CD4-positive, alpha-beta T cell treated with Interleukin-17A for 1 hour (primary cell): ENCODE data around the gene BAZ2B.

Experiments
- DNase-seq: peaks from one replicate; pipeline ENCODE4 v3.0.0-alpha.2; 2020

Gene BAZ2B

DNA sequence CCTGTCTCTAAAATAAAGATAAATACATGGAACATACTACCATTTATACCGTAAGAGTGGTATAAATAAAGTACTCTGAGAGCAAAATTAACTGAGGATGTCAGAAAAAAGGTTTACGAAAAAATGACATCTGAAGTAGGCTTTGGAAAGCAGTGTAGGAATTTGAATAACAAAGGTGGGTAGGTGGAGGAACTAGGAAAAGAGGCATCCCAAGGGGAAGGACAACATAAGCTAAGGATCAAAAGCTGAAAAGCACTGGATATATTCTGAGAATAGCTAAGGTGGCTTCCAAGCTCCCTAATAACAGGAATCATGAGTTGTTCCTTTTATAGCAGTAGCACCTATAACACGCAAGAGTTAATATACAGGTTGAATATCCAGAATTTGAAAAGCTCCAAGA, 91.3 kb downstream of the BAZ2B start:
- no peak for DNase-seq

DNA sequence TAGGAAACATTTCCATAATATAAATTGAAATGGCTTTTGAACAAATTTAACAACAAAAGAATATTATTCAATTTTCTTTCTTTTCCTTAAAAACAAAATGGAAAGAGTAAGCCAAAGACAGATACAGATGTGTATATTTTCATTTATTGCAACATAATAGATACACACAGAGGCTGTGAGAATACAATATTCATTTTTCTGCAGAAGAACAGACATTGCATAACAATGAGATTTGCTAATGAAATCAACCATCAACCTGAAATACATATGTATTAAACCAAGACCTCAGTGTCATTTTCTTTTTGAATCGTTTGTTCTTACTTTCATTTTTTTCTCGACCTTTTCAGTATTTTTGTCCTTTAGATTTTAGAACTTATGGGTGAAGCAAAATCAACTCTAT, 95.1 kb downstream of the BAZ2B start:
- DNase-seq: no peak

DNA sequence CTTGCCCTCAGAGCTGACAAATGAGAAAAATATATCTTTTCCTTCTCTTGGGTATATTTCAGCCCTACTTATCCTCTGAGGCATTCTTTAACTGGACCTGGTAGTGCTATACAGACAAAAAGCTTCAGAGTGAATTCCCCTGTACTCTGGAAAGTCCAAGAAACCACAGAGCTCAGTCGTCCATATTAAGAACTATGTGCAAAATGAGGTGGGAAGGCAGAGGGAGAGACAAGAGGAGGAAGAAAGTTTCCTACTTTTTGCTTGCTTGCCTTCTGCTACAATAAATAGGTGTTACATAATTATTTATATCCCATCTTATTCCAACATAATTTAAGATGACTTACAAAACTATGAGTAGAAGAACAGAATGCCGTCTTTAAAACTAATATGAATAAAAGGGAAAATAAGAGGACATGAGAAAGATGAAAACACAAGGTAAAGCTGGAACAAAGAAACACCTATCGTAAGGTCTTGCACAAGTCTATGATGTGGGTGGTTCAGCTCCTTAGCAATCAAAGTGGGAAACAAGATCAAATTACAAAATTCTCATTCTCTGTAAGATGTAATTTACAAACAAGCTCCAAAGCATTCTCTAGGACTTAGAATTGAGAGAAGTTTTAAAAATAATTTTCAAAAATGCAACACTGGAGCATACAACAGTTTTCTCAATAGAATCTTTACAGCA, 97.9 kb downstream of the BAZ2B start:
- DNase-seq: no peak

DNA sequence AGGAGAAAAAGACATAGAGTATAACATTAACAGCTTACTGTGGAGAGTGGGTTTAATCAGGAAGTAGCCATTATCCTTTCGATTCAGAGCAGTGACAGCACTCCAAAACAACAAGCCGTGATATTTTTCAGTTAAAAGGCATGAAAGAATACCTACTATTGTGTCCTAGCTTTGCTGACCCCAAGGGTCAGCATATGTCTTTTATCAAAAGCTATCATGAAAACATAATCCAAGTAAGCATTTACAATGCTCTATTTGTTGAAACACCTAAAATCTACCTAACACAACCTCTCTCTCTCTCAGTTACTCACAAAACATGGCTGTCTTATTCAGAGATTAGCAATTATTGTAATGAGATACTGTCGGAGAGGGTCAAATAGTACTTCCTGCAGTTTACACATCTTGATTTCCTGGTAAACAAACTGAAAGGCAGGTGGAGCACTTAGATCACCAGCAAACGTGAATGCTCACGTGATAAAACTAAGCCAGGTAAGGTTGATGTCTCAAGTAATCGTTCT, 100.0 kb downstream of the BAZ2B start:
- peak; percentile 80 for DNase-seq

DNA sequence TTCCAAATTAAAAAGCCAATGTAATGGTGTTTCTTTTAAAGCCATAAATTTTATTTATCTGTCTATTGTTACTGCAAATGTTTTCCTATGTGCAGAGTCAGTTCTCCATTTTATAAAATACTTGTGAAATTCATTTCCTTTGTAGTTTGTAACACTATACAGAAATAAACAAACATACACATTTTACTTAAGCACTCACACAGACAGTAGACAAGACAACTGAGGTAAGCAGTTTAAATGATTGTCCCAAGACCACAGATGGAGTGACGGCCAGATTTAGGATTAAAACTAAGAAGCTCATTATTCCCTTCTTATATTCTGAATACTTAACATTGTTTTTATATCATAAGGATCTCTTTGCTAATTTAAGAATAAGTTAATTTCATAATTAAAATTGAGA, 100.9 kb downstream of the BAZ2B start:
- DNase-seq: peak; percentile 13

DNA sequence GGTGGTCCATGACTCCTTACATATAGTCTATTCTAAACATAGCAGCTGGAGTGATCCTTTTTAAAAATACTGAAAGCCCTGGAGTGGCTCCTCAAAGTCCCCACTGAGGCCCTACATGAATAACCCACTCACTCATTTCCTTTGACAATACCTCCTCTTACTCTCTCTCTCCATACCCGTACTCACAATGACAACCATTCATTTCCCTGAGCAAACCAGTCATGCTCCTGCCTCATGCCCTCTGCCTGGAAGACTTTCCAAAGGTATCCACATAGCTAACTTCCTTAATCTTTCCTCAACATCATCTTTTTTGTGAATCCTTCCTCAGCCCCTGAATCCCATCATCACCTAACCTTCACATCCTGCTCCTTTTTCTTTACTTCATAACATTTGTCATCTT, 102.6 kb downstream of the BAZ2B start:
- no peak for DNase-seq

DNA sequence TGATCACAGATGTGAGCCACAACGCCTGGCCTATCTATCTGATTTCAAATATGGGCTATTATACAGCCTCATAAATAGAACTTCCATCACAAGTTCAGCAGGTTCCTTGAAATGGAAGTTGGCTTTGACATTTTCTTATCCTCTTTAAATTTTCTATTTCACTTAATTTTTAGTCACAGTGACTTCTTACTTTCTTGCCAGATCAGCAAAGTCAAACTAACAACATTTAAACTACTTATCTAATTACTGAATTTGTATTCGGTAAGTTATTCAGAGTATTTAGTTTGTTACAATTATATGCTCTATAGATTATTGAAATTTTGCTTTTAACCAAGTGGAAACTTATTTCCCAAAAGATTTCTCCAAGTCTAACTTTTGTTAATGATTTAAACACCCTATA, 108.2 kb downstream of the BAZ2B start:
- no peak for DNase-seq

DNA sequence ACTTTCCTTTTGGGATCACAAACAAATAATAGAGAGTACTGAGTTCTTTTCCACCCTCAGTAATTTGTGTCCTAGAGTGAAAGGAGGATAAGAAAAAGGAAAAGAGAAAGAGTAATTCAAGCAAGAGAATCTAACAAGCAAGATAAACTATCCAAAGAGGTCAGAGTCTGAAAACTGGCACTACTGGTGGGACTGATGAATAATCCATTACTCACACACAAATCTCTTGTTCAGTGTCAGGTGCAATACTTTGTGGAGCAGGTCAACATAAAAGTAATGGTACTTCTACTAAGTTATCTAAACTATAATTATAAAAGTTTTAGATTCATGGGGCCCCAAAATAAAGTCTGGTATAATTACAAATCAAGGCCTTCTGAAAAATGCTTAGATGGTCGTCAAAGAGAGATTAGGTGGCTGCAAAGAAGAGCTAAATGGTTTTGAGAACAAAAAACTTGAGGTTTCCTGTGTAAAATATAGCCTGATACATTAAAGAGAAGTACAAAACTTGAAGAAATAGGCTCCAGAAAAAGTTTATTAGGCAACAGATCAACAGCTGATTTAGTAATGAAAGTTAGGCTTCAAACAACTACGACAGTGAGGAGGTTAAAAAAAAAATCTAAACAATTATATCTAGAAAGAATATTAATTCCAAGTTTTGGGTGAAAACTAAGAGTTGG, 109.4 kb downstream of the BAZ2B start:
- DNase-seq: no peak

DNA sequence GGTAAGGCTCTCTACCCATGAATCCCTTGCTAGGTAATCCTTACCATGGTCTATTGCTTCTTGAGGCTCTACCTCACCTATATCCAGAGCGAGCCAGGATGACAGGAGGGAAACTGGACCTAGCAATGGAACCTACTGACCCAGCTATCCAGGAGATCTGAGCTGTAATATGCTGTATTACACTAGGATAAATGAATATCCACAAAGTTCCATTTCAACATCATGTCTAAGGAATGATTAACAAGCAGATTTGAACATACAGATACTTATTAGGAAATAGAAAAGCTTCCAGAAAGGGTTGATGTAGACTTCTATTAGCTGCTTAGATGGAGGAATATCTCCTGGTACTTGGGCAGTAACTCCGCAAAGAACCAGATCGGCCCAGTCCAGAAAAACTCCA, 110.1 kb downstream of the BAZ2B start:
- DNase-seq: no peak

DNA sequence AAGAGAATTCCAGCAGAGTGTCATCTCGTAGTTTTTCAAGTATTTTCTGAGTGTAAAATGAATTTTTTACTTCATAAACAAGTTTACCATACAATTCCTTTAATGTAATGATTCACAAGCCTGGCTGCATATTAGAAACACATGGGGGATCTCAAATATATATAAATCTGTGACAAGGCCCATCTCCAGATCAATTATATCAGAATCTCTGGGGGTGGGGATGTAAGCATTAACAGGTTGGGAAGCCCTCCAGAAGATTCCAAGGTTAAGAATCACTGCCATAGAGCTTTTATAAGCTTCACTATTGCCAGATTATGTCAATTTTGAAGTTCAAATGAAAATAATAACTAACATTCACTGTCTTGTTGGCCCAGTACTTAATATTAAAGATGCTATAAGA, 111.2 kb downstream of the BAZ2B start:
- no peak for DNase-seq

DNA sequence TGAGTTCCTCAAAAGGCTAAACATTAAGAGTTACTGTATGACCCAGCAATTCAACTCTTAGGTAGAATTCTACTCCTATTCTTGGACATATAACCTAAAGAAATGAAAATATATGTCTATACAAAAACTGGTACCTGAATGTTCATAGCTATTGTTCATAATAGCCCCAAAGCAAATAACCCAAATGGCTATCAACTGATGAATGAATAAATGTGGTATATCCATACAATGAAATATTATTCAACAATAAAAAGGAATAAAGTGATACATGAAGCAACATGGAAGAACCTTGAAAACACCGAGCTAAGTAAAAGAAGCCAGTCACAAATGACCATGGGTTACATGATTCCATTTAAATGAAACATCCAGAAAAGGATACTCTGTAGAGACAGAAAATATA, 114.6 kb downstream of the BAZ2B start:
- no peak for DNase-seq

DNA sequence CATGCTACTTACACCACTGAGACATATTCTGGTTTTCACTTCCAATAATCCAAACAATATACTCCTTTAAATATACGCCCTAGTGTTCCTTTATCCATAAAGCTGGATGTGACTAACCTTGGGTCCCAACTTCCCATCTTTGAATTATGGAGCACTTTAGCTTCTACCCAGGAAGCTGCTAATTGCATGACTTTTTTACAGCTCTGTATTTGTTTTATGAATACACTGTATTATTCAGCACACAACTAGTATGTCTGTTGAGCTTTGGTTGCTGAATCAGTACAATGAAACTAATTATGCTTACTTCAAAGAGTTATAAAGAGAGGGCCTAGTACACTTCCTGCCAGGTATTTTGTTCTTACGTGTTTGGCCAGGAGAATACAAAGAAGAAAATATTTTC, 118.5 kb downstream of the BAZ2B start:
- DNase-seq: no peak

DNA sequence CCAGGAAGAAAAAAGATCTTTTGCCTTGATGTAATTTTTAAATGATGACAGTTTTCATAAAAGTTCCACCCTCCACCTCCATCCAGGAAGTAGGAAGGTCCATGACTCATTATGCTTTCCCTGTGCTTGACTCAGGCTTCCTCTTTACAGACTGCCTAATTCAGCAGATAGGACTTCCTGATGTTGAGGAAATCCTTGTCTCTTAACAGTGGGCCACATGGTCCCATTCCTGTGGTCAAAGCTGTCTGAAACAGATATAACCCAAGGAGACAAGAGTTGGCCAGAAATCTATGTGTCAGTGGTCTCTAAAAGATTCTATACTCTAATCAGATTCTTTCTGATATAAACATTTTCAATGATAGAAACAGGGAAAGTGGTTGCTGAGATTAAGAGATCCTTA, 119.1 kb downstream of the BAZ2B start:
- DNase-seq: no peak

DNA sequence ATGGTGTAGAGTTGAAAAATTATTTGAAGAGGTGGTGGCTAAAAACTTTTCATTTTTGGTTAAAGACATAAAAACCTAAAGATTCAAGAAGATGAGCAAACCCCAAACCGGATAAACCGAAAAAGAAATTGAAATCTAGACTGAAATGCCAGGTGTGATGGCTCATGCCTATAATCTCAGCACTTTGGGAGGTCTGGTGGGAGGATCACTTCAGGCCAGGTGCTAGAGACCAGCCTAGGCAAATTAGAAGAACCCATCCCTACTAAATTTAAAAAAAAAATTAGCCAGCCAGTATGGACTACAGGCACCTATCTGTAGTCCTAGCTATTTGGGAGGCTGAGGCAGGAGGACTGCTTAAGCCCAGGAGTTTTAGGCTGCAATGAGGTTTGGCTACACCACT, 126.9 kb downstream of the BAZ2B start:
- no peak for DNase-seq

DNA sequence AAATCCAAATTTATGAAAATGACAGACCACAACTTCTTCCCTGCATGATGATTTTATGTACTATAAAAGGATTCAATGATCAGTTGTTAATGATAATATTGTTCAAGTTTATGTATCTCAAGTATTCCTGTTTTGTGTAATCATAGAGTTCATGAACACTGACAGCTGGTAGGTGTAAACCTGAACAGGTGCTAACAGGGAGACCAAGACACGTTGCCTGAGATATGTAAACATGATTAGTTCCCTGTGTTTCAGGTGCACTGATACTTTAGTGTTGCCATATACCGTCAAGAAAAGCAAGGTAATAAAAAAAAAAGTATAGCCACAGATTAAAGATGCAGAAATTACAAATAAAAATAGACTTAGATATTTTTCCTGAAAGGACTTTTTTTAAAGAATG, 131.8 kb downstream of the BAZ2B start:
- no peak for DNase-seq

DNA sequence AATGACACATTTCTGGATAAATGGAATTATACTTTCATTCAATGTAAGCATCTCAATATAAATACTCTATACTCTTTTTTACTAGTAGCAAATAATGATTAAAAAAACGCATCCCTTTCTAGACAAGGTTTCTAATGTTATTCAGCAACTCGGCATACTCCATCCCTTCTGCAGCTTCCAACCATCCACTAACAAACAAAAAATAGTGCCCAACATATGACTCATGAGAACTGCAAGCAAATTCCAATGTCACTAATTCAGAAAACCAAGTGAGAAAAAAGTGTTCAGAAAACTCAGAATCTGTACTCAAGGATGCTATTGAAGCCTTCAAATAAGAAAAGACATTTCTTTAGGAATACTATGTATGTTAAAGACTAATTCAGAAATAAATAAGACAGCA, 140.0 kb downstream of the BAZ2B start:
- no peak for DNase-seq

DNA sequence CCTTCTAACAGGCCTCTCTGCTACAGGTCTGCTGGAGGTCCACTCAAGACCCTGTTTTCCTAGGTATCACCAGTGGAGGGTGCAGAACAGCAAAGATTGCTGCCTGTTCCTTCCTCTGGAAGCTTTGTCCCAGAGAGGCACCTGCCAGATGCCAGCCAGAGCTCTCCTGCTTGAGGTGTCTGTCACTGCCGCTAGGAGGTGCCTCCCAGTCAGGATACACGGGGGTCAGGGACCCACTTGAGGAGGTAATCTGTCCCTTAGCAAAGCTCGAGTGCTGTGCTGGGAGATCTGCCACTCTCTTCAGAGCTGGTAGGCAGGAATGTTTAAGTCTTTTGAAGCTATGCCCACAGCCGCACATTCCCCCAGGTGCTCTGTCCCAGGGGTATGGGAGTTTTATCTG, 140.6 kb downstream of the BAZ2B start:
- DNase-seq: no peak

DNA sequence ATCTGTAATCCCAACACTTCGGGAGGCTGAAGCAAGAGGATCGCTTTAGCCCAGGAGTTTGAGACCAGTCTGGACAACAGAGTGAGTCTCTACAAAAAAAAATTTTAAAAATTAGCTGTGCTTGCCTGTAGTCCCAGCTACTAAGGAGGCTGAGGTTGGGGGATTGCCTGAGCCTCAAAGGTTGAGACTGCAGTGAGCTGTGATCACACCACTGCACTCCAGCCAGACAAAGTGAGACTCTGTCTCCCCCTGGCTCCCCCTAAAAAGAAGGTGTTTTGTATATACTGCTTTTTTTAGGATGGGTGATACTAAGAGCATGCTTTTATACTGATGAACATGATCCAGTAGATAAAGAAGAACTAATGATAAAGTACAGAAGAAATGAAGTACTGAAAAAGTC, 145.0 kb downstream of the BAZ2B start:
- DNase-seq: no peak

DNA sequence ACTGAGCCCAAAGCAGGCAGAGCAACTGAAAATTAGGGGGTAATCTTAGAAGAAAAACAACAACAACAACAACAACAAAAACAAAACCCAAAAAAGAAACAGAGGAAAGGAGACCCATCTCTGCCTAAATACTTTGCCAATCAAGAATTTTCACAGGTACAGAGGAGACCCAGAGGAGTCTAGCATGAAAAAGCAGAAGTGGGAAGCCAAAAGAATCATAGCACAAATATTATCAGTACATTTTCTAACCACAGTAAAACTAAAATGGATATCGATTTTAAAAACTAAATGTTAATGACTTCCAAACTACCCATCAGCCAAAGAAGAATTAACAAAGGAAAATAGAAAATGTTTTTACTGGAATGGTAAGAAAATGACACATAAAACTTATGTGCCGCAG, 148.1 kb downstream of the BAZ2B start:
- DNase-seq: no peak

DNA sequence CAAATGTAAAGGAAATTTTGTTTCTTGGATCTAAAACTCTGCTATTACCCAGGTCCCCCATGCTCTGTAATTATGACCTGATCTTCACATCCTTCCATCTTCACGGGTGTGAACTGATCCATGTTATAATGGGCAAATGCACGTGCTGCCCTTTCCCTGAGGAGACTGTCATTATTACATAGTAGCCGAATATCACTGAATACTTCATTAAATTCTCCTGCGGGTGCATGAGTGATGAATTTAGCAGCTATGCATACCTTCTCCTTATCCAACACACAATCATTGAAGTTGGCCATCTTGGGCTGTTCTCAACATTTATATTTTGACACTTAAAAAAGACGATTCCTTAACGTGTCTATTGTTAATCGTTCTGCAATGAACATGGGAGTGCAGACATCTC, 153.4 kb downstream of the BAZ2B start:
- DNase-seq: no peak

DNA sequence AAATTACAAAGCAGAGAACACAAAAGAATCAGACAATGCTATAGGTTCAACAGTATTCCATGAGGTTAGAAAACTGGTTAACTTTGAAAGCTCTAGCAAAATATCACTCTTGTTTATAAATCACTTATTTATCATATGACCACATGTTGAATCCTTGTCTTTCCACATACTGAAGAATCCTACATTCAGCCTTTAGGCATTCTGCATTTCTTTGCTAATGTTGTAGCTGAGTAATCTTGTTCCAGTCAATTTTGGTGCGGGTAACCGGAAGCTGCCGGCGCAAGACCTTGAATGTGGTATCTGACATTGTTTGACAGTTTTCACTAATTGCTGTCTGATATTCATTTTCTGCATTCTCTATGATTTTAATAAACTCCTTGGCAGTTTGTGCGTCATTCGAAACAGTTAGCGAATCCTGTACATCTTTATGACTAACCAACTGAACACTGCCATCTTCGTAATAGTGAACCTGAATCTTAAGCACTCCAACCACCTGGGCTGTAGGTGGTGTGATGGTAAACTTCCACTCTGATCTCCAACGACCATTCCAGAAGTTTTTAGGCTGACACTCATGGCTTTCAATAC, 154.1 kb downstream of the BAZ2B start:
- DNase-seq: no peak

DNA sequence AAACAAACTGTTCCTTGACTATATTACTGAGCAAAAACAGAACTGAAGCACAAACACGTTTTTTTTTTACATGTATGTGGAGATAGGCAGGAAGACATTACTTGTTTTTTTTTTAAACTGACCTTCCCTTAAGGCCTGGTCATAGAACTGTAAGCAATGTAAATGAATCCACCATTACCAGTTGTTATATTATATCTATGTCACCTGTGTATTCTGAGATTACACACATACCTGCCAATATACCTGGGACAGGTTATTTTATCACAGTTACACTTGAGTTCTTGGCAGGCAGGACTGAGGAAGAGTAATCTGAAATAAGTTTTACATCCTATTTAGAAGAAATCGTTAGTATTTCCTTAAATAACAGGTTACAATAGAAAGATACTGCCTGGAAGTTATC, 155.3 kb downstream of the BAZ2B start:
- no peak for DNase-seq

DNA sequence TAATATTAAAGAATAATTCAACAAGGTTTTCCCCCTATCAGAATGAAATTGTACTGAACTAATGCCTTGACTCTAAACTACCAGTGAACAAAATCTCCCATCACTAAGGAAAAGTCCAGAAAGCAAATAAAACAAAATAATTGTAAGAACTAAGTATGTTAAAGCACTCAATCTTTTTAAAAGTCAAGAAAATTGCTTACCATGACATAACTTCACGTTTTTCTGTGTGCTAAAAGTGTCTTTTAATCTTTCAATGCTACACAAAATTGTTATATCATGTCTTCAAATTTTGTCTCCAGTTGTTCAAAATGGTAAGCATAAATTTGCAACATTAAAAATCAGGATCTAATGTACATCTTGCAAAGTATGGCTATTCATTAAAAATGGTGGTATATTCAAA, 156.1 kb downstream of the BAZ2B start:
- DNase-seq: no peak

DNA sequence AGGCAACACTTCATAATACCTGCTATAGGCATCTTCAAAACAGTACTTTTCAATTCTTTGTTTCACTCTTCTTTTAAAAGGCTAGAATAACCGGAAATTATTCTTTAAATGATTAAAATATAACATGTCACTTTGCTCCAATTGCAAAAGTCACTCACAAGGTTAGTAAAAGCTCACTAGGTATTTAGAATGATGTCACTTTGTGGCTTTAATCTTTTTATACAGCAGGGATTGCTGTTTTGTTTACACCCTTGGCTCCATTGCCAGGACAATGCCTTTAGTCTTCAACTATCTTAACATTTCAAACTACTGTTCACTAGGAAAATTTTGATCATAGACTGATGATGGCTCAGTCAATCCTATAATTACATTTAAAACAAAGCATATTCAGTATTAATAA, 157.1 kb downstream of the BAZ2B start:
- no peak for DNase-seq

DNA sequence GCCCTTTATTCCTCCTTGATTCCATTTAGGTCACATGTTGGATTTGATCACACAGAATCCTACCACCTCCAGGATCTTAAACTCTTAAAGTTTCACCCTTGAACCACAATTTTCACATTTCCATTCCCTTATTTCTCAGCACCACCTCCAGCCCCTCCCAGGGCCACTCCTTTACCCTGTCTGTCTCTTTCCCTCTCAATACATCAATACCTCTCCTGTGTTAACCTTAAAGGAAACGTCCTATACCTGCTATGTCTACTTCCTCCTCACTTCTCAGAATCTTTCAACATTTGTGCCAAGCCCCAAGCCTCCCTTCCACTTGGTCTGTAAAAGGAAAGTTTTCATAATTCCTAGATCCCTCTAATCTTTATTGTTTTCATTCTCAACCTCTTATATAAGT, 158.8 kb downstream of the BAZ2B start:
- no peak for DNase-seq
